Measurements from ENCODE around the gene STEAP4. TPM values are rescaled to one million over a fixed set of nuclear protein-coding genes. Genes with fewer than 3 reads are reported as not detected.

Gene STEAP4
- total RNA-seq, 1 experiment from 2014 or later, result 0.17 TPM

- no peaks in the 10 kb centered on the region for H3K36me3 Mint-ChIP-seq
- no peak for DNase-seq (ENCODE audit: low spot score)
- no peak for ATAC-seq
- H3K9me3 Mint-ChIP-seq, result peaks cover 4% of the 10 kb centered on the region
- CTCF ChIA-PET, result interaction anchor here (0.6 kb wide), 1 partner anchor 33 kb away, joined by 3 read pairs; no protein-coding TSS in a partner anchor
- no peaks in the 10 kb centered on the region for H3K4me1 Mint-ChIP-seq
- POLR2A ChIA-PET, result no interaction called here
- no peak overlapping the region for H3K27ac Mint-ChIP-seq
- no peak overlapping the region for H3K4me3 Mint-ChIP-seq
- no peaks in the 10 kb centered on the region for H3K27me3 Mint-ChIP-seq (ENCODE audit: low read depth)
- no peak for TF ChIP-seq ERG (CRISPR knock-in tag; IDR thresholded peaks at IDR 0.05)
- TF ChIP-seq USF1 (CRISPR knock-in tag; IDR thresholded peaks at IDR 0.05), result no peak
- no peak for TF ChIP-seq GRHL2 (CRISPR knock-in tag; IDR thresholded peaks at IDR 0.05; ENCODE audit: insufficient replicate concordance, severe bottlenecking)
- TF ChIP-seq NFE2L1 (CRISPR knock-in tag; IDR thresholded peaks at IDR 0.05), result no peak
- TF ChIP-seq, protein P1, sequence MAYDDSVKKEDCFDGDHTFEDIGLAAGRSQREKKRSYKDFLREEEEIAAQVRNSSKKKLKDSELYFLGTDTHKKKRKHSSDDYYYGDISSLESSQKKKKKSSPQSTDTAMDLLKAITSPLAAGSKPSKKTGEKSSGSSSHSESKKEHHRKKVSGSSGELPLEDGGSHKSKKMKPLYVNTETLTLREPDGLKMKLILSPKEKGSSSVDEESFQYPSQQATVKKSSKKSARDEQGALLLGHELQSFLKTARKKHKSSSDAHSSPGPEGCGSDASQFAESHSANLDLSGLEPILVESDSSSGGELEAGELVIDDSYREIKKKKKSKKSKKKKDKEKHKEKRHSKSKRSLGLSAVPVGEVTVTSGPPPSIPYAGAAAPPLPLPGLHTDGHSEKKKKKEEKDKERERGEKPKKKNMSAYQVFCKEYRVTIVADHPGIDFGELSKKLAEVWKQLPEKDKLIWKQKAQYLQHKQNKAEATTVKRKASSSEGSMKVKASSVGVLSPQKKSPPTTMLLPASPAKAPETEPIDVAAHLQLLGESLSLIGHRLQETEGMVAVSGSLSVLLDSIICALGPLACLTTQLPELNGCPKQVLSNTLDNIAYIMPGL (CRISPR knock-in tag; IDR thresholded peaks at IDR 0.05), result no peak
- TF ChIP-seq SMAD4 (CRISPR knock-in tag; IDR thresholded peaks at IDR 0.05), result no peak
Observed at GRCh38 chr7:88315522-88315921, 8.8 kb upstream of the STEAP4 start.

- CTCF ChIA-PET, result interaction anchor here (2.2 kb wide), 1 partner anchor 31 kb away, joined by 5 read pairs; no protein-coding TSS in a partner anchor
- Mint-ChIP-seq H3K4me1 (no peaks in the 10 kb centered on the region), H3K27ac (no peak overlapping the region), H3K36me3 (no peaks in the 10 kb centered on the region), H3K9me3 (peaks cover 4% of the 10 kb centered on the region), H3K4me3 (no peak overlapping the region), H3K27me3 (ENCODE audit: low read depth) (no peaks in the 10 kb centered on the region)
- ATAC-seq, result no peak
- POLR2A ChIA-PET, result no interaction called here
- DNase-seq (ENCODE audit: low spot score), result no peak
- TF ChIP-seq ESRRA (CRISPR knock-in tag; IDR thresholded peaks at IDR 0.05; ENCODE audit: borderline replicate concordance), result no peak
- no peak for TF ChIP-seq ARID4B (CRISPR knock-in tag; IDR thresholded peaks at IDR 0.05; ENCODE audit: borderline replicate concordance)
- TF ChIP-seq NR2C2 (CRISPR knock-in tag; IDR thresholded peaks at IDR 0.05), result no peak
- no peak for TF ChIP-seq TP53 (CRISPR knock-in tag; IDR thresholded peaks at IDR 0.05)
- no peak for TF ChIP-seq HMGA2 (CRISPR knock-in tag; IDR thresholded peaks at IDR 0.05)
- no peak for TF ChIP-seq FOXP4 (CRISPR knock-in tag; IDR thresholded peaks at IDR 0.05)
- TF ChIP-seq CREB1 (CRISPR knock-in tag; IDR thresholded peaks at IDR 0.05), result no peak
- TF ChIP-seq, protein P2, sequence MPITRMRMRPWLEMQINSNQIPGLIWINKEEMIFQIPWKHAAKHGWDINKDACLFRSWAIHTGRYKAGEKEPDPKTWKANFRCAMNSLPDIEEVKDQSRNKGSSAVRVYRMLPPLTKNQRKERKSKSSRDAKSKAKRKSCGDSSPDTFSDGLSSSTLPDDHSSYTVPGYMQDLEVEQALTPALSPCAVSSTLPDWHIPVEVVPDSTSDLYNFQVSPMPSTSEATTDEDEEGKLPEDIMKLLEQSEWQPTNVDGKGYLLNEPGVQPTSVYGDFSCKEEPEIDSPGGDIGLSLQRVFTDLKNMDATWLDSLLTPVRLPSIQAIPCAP (CRISPR knock-in tag; IDR thresholded peaks at IDR 0.05), result no peak
- TF ChIP-seq USF1 (CRISPR knock-in tag; IDR thresholded peaks at IDR 0.05), result no peak
- no peak for TF ChIP-seq IRF2 (CRISPR knock-in tag; IDR thresholded peaks at IDR 0.05; ENCODE audit: borderline replicate concordance, low read depth)
- TF ChIP-seq ZNF416 (CRISPR knock-in tag; IDR thresholded peaks at IDR 0.05), result no peak
- no peak for TF ChIP-seq MYBL2 (CRISPR knock-in tag; IDR thresholded peaks at IDR 0.05)
- TF ChIP-seq E2F5 (CRISPR knock-in tag; IDR thresholded peaks at IDR 0.05), result no peak
- TF ChIP-seq, protein P3, sequence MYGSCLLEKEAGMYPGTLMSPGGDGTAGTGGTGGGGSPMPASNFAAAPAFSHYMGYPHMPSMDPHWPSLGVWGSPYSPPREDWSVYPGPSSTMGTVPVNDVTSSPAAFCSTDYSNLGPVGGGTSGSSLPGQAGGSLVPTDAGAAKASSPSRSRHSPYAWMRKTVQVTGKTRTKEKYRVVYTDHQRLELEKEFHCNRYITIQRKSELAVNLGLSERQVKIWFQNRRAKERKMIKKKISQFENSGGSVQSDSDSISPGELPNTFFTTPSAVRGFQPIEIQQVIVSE (CRISPR knock-in tag; IDR thresholded peaks at IDR 0.05; ENCODE audit: borderline replicate concordance), result no peak
Observed at GRCh38 chr7:88314061-88314491, 7.4 kb upstream of the STEAP4 start.
